IMR-90 (cell line): ENCODE results near the gene ECPAS. TPM values are rescaled to one million over a fixed set of nuclear protein-coding genes. Genes with fewer than 3 reads are reported as not detected.

Experiments
- ATAC-seq: fragments of 200-7000 bp; cut with Tn5 transposase; 2 replicates; pipeline ENCODE4 v1.9.1; 2020; ENCODE audit warnings: low read depth, mild to moderate bottlenecking, moderate library complexity
- BruUV-seq: library from RNA; stranded (reverse); fragments of 400-500 nt; replicated peaks from 2 replicates; lab custom pipeline; 2021; lab: Mats Ljungman, UMichigan
- CTCF ChIA-PET: fragments of 300-600 bp; formaldehyde crosslinking; extraction: SDS; loops from one replicate; lab custom pipeline; 2021; ENCODE audit warnings: antibody characterized with exemption; lab: Yijun Ruan, JAX
- POLR2A ChIA-PET: fragments of 300-600 bp; sonication (Branson Sonifier 250); formaldehyde crosslinking; loops from one replicate; lab custom pipeline; 2022; ENCODE audit warnings: antibody characterized with exemption; ENCODE audit not compliant: unreplicated experiment; lab: Charles Lee
- DNase-seq: peaks from one replicate; pipeline ENCODE4 v3.0.0; 2013
- H2AFZ ChIP-seq: replicated peaks from 2 replicates; pipeline ENCODE3; 2013; ENCODE audit warnings: low read length, mild to moderate bottlenecking; ENCODE audit not compliant: poor library complexity
- H2AK5ac ChIP-seq: 2 replicates; pipeline ENCODE4 v1.6.1; 2013; ENCODE audit warnings: low read depth, low read length, inconsistent platforms
- H2AK9ac ChIP-seq: replicated peaks from 2 replicates; pipeline ENCODE3; 2013; ENCODE audit warnings: mild to moderate bottlenecking, low read depth, low read length, moderate library complexity; ENCODE audit not compliant: poor library complexity
- H2BK120ac ChIP-seq: 2 replicates; pipeline ENCODE4 v1.6.1; 2013; ENCODE audit warnings: low read depth, low read length, inconsistent platforms
- H2BK15ac ChIP-seq: 3 replicates; pipeline ENCODE4 v1.6.1; 2013; ENCODE audit warnings: low read depth, low read length, inconsistent platforms
- H2BK20ac ChIP-seq: 2 replicates; pipeline ENCODE4 v1.6.1; 2013; ENCODE audit warnings: low read depth, mild to moderate bottlenecking, inconsistent platforms, low read length, moderate library complexity
- H2BK5ac ChIP-seq: 2 replicates; pipeline ENCODE4 v1.6.1; 2013; ENCODE audit warnings: mild to moderate bottlenecking, low read depth, low read length, inconsistent platforms; ENCODE audit not compliant: poor library complexity, severe bottlenecking
- H3K14ac ChIP-seq: replicated peaks from 2 replicates; pipeline ENCODE4 v1.6.1; 2013; ENCODE audit warnings: low read depth, low read length, inconsistent platforms
- H3K18ac ChIP-seq: 2 replicates; pipeline ENCODE4 v1.6.1; 2013; ENCODE audit warnings: low read depth, low read length, control low read depth
- H3K23ac ChIP-seq: 2 replicates; pipeline ENCODE4 v1.6.1; 2013; ENCODE audit warnings: low read depth, low read length, inconsistent platforms
- H3K27ac ChIP-seq: 2 replicates; pipeline ENCODE4 v1.5.1; 2013; ENCODE audit warnings: mild to moderate bottlenecking, control low read depth, low read length; ENCODE audit not compliant: insufficient read depth
- H3K27me3 ChIP-seq: 2 replicates; pipeline ENCODE4 v1.6.1; 2013; ENCODE audit warnings: low read length; ENCODE audit not compliant: control insufficient read depth, insufficient read depth
- H3K36me3 ChIP-seq: 2 replicates; pipeline ENCODE4 v1.6.1; 2013; ENCODE audit warnings: low read length, mixed read lengths; ENCODE audit not compliant: control insufficient read depth, insufficient read depth
- H3K4ac ChIP-seq: 2 replicates; pipeline ENCODE4 v1.6.1; 2013; ENCODE audit warnings: low read depth, low read length, inconsistent platforms
- H3K4me1 ChIP-seq: 2 replicates; pipeline ENCODE4 v1.6.1; 2013; ENCODE audit warnings: low read length, mixed read lengths; ENCODE audit not compliant: control insufficient read depth, insufficient read depth
- H3K4me2 ChIP-seq: 2 replicates; pipeline ENCODE4 v1.6.1; 2013; ENCODE audit warnings: low read depth, mild to moderate bottlenecking, control low read depth, low read length, moderate library complexity
- H3K4me3 ChIP-seq: 2 replicates; pipeline ENCODE4 v1.5.1; 2013; ENCODE audit warnings: low read depth, mild to moderate bottlenecking, control low read depth, low read length, moderate library complexity; ENCODE audit not compliant: insufficient read depth
- H3K56ac ChIP-seq: 2 replicates; pipeline ENCODE4 v1.6.1; 2013; ENCODE audit warnings: low read length, inconsistent platforms; ENCODE audit not compliant: insufficient read depth; ENCODE audit errors: extremely low read depth
- H3K79me1 ChIP-seq, 2 experiments: 2 replicates each; pipeline ENCODE4 v1.6.1; 2013; ENCODE audit warnings: low read length in 2 of 2, inconsistent platforms in 1 of 2, low read depth in 1 of 2
- H3K9ac ChIP-seq: 2 replicates; pipeline ENCODE4 v1.6.1; 2013; ENCODE audit warnings: low read depth, low read length, control low read depth
- H3K9me1 ChIP-seq: 2 replicates; pipeline ENCODE4 v1.6.1; 2013; ENCODE audit warnings: low read length, inconsistent platforms; ENCODE audit not compliant: insufficient read depth
- H3K9me3 ChIP-seq: 2 replicates; pipeline ENCODE4 v1.6.1; 2013; ENCODE audit warnings: low read length; ENCODE audit not compliant: control insufficient read depth, insufficient read depth
- H4K20me1 ChIP-seq: 2 replicates; pipeline ENCODE4 v1.6.1; 2013; ENCODE audit warnings: low read length, inconsistent platforms; ENCODE audit not compliant: insufficient read depth
- H4K5ac ChIP-seq: 2 replicates; pipeline ENCODE4 v1.6.1; 2013; ENCODE audit warnings: mild to moderate bottlenecking, low read depth, low read length, control low read depth
- H4K8ac ChIP-seq, 2 experiments: 2 replicates each; pipeline ENCODE4 v1.6.1; 2013; ENCODE audit warnings: low read depth in 2 of 2, low read length in 2 of 2, control low read depth in 1 of 2, inconsistent platforms in 1 of 2
- H4K91ac ChIP-seq: 2 replicates; pipeline ENCODE4 v1.6.1; 2013; ENCODE audit warnings: low read depth, low read length, inconsistent platforms; ENCODE audit not compliant: insufficient read depth
- CTCF ChIP-seq: conservative IDR thresholded peaks from 2 replicates; pipeline ENCODE4 v1.5.1; 2012; ENCODE audit warnings: mild to moderate bottlenecking, low read depth, low read length, improper control_type of control experiment
- FOS ChIP-seq: fragments of 150-350 bp; IDR thresholded peaks from 2 replicates; pipeline ENCODE4 v1.6.1; 2016; ENCODE audit warnings: low read depth, low read length
- MXI1 ChIP-seq: IDR thresholded peaks from 2 replicates; pipeline ENCODE4 v1.6.1; 2012; ENCODE audit warnings: low read depth, mild to moderate bottlenecking, low read length, moderate library complexity, borderline replicate concordance
- RAD21 ChIP-seq: IDR thresholded peaks from 2 replicates; pipeline ENCODE4 v1.6.1; 2012; ENCODE audit warnings: low read length, improper control_type of control experiment
- WGBS, 2 experiments: methylation state at CpG; one replicate each; pipeline versions ENCODE4 v1.1.5 to v1.1.7; 2013; ENCODE audit warnings: missing lambda C conversion rate in 2 of 2; ENCODE audit not compliant: insufficient read length in 1 of 2; ENCODE audit errors: extremely low coverage in 2 of 2; 5-methylcytosine and 5-hydroxymethylcytosine counted together
- dilution Hi-C: fragments of 300-500 bp; cut with HindIII; formaldehyde crosslinking; loops from one replicate; pipeline ENCODE4 v1.14.3; 2018; ENCODE audit warnings: low sequenced_read_pairs; ENCODE audit not compliant: unreplicated experiment
- in situ Hi-C: fragments of 300-500 bp; cut with MboI; formaldehyde crosslinking; loops from 3 replicates; pipeline ENCODE4 v1.14.3; 2019; ENCODE audit warnings: low sequenced_read_pairs, inconsistent platforms, mixed read lengths
- intact Hi-C: fragments of 100-400 bp; cut with micrococcal nuclease; formaldehyde crosslinking; loops from 2 replicates; pipeline ENCODE4 v1.10.0; 2022
- polyA plus RNA-seq, 3 experiments: library from polyadenylated mRNA; depleted of rRNA; stranded (reverse); fragments of >200 nt; gene quantifications; 2 replicates each; pipeline ENCODE4 v1.2.3, GENCODE V29; 2012; ENCODE audit warnings: low replicate concordance in 1 of 3
- total RNA-seq: library from RNA; depleted of rRNA; stranded (reverse); fragments of >200 nt; gene quantifications from 2 replicates; pipeline ENCODE4 v1.2.3, GENCODE V29; 2012

ECPAS gene
- total and polyA plus RNA-seq, 2 of the 4 experiments (the other 2 are of a cell fraction): 20.1 to 54.8 TPM

- no peak overlapping the region for H3K4ac ChIP-seq
- TF ChIP-seq CTCF (no peak), RAD21 (no peak), MXI1 (no peak), FOS (no peak)
- no peak overlapping the region for H3K9ac ChIP-seq
- H2BK15ac ChIP-seq: no peak overlapping the region
- WGBS, 2 experiments: no CpG with 5 or more reads among the region's 2 CpGs
- no peak overlapping the region for H3K23ac ChIP-seq
- no peak overlapping the region for H3K27ac ChIP-seq
- H4K91ac ChIP-seq: no peak overlapping the region
- H4K20me1 ChIP-seq: peaks cover 63% of the 10 kb centered on the region
- ChIA-PET CTCF (interaction anchor here (0.6 kb wide), 1 partner anchor 889 kb away, joined by 3 read pairs; no protein-coding TSS in a partner anchor), POLR2A (interaction anchor here (0.5 to 0.7 kb wide), 2 partner anchors 138 to 630 kb away, joined by 4 to 5 read pairs; no protein-coding TSS in a partner anchor)
- H3K4me1 ChIP-seq: peaks cover 6% of the 10 kb centered on the region
- no peak for DNase-seq
- H3K18ac ChIP-seq: no peak overlapping the region
- no peak overlapping the region for H2BK20ac ChIP-seq
- no peaks in the 10 kb centered on the region for H3K27me3 ChIP-seq
- H2BK120ac ChIP-seq: no peak overlapping the region
- peak; percentile 17; the same call in 1 of the 2 replicates for ATAC-seq
- dilution Hi-C loops: no loop called here
- no peaks in the 10 kb centered on the region; the same call in 1 of the 2 replicates for H3K36me3 ChIP-seq
- H4K5ac ChIP-seq: no peak overlapping the region
- no peaks in the 10 kb centered on the region; the same call in 1 of the 2 replicates for H3K9me3 ChIP-seq
- no peak overlapping the region for H2BK5ac ChIP-seq
- peaks cover 15 to 77% of the 10 kb centered on the region in 2 experiments for H3K79me1 ChIP-seq
- no peak overlapping the region for H4K8ac ChIP-seq
- intact Hi-C loops: loop anchor here (10.0 kb wide), 1 partner anchor 168 kb away; no protein-coding TSS in a partner anchor
- no peak overlapping the region for H2AK5ac ChIP-seq
- H2AFZ ChIP-seq: no peak overlapping the region
- BruUV-seq: no TSS peak
- no peak overlapping the region for H3K4me3 ChIP-seq
- no peak overlapping the region for H3K56ac ChIP-seq
- no peak overlapping the region for H2AK9ac ChIP-seq
- H3K9me1 ChIP-seq: peaks cover 15% of the 10 kb centered on the region
- no peak overlapping the region for H3K4me2 ChIP-seq
- no peak overlapping the region for H3K14ac ChIP-seq
- in situ Hi-C loops: no loop called here
These were observed 27.7 kb downstream of the ECPAS start for GRCh38 chr9:111456529-111456928.
